HL-60 (cell line): ENCODE measurements around the gene GDF7.

Experiments
- CTCF ChIP-seq: IDR thresholded peaks from one replicate; pipeline ENCODE4 v1.5.1; 2011; ENCODE audit warnings: low read length, control low read depth, inconsistent platforms; ENCODE audit not compliant: insufficient read depth
- GABPA ChIP-seq: IDR thresholded peaks from 2 replicates; pipeline ENCODE4 v1.6.1; 2012; ENCODE audit warnings: low read depth
- TF ChIP-seq, protein P1 (sequence below): IDR thresholded peaks from 2 replicates; pipeline ENCODE4 v1.6.1; 2012; ENCODE audit warnings: low read depth; ENCODE audit not compliant: insufficient replicate concordance

- TF ChIP-seq CTCF (no peak), GABPA (no peak)
- TF ChIP-seq, protein P1, sequence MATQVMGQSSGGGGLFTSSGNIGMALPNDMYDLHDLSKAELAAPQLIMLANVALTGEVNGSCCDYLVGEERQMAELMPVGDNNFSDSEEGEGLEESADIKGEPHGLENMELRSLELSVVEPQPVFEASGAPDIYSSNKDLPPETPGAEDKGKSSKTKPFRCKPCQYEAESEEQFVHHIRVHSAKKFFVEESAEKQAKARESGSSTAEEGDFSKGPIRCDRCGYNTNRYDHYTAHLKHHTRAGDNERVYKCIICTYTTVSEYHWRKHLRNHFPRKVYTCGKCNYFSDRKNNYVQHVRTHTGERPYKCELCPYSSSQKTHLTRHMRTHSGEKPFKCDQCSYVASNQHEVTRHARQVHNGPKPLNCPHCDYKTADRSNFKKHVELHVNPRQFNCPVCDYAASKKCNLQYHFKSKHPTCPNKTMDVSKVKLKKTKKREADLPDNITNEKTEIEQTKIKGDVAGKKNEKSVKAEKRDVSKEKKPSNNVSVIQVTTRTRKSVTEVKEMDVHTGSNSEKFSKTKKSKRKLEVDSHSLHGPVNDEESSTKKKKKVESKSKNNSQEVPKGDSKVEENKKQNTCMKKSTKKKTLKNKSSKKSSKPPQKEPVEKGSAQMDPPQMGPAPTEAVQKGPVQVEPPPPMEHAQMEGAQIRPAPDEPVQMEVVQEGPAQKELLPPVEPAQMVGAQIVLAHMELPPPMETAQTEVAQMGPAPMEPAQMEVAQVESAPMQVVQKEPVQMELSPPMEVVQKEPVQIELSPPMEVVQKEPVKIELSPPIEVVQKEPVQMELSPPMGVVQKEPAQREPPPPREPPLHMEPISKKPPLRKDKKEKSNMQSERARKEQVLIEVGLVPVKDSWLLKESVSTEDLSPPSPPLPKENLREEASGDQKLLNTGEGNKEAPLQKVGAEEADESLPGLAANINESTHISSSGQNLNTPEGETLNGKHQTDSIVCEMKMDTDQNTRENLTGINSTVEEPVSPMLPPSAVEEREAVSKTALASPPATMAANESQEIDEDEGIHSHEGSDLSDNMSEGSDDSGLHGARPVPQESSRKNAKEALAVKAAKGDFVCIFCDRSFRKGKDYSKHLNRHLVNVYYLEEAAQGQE: no peak
Observed at GRCh38 chr2:20689428-20690264, 22.7 kb downstream of the GDF7 start.
